Hematopoietic multipotent progenitor cell (in vitro differentiated cells): ENCODE measurements around the gene COG3. TPM values are rescaled to one million over a fixed set of nuclear protein-coding genes. Genes with fewer than 3 reads are reported as not detected.

ENCODE experiments used
- DNase-seq, 3 donors: peaks; one replicate each; pipeline ENCODE4 v3.0.0-alpha.2; 2011 to 2015; ENCODE audit warnings: low read depth in 2 of 3, low spot score in 2 of 3
- total RNA-seq: library from RNA; depleted of rRNA; stranded (reverse); fragments of >200 nt; gene quantifications from one replicate; pipeline ENCODE4 v1.2.3, GENCODE V29; 2012

Gene COG3
- total RNA-seq, 1 donor, result 40.7 TPM

- no peak for DNase-seq
Measured at GRCh38 chr13:45445053-45445452, 19.7 kb upstream of the COG3 start.

GRCh38 chr13:45446181-45446580 lies 18.6 kb upstream of the COG3 start:
- DNase-seq, result no peak

- no peak for DNase-seq
Measured at GRCh38 chr13:45447050-45447661, 17.6 kb upstream of the COG3 start.

GRCh38 chr13:45448965-45449559 lies 15.7 kb upstream of the COG3 start:
- no peak for DNase-seq

- no peak for DNase-seq
Measured at GRCh38 chr13:45451282-45451681, 13.5 kb upstream of the COG3 start.

GRCh38 chr13:45454204-45454603 lies 10.5 kb upstream of the COG3 start:
- DNase-seq, result no peak

GRCh38 chr13:45456196-45456972 lies 8.4 kb upstream of the COG3 start:
- no peak for DNase-seq

- DNase-seq, result no peak
Measured at GRCh38 chr13:45464141-45464686, 525 bp upstream of the COG3 start.

GRCh38 chr13:45466359-45466758 lies 1.6 kb downstream of the COG3 start:
- no peak for DNase-seq

- DNase-seq, result peak in 1 of 3 donors; percentile 19
Measured at GRCh38 chr13:45468635-45469034, 3.9 kb downstream of the COG3 start.

GRCh38 chr13:45472171-45472705 lies 7.5 kb downstream of the COG3 start:
- DNase-seq, result no peak

- DNase-seq, result peak in 2 of 3 donors; percentile 27 to 42
Measured at GRCh38 chr13:45473627-45474026, 8.9 kb downstream of the COG3 start.

GRCh38 chr13:45474584-45475454 lies 10.1 kb downstream of the COG3 start:
- DNase-seq, result no peak

GRCh38 chr13:45479661-45480060 lies 14.9 kb downstream of the COG3 start:
- DNase-seq, result no peak

GRCh38 chr13:45481688-45482087 lies 16.9 kb downstream of the COG3 start:
- no peak for DNase-seq

GRCh38 chr13:45482571-45483173 lies 17.9 kb downstream of the COG3 start:
- DNase-seq, result no peak

- no peak for DNase-seq
Measured at GRCh38 chr13:45487604-45488003, 22.9 kb downstream of the COG3 start.

- DNase-seq, result peak in 2 of 3 donors; percentile 52 to 78
Measured at GRCh38 chr13:45490068-45490467, 25.3 kb downstream of the COG3 start.

- no peak for DNase-seq
Measured at GRCh38 chr13:45492538-45492937, 27.8 kb downstream of the COG3 start.

- no peak for DNase-seq
Measured at GRCh38 chr13:45496942-45497341, 32.2 kb downstream of the COG3 start.
